ENCODE measurements around the gene PROM1. TPM values are rescaled to one million over a fixed set of nuclear protein-coding genes. Genes with fewer than 3 reads are reported as not detected.

The PROM1 gene
- total and polyA plus RNA-seq, 4 donors = 1.2 to 5.2 (median 3.7) TPM

- H3K9ac ChIP-seq (ENCODE audit: low read depth in 1 of 2, low read length in 2 of 2) = no peak overlapping the region
- no peak for DNase-seq (ENCODE audit: low spot score)
- H3K9me3 ChIP-seq (ENCODE audit: control insufficient read depth in 4 of 4, low read length in 3 of 4) = no peaks in the 10 kb centered on the region
- H3K27me3 ChIP-seq (ENCODE audit: control insufficient read depth in 4 of 4, insufficient read depth in 4 of 4, low read length in 3 of 4) = no peaks in the 10 kb centered on the region
- no peak overlapping the region for H3K4me3 ChIP-seq (ENCODE audit: low read depth in 1 of 3, low read length in 3 of 3)
- 87% methylated on average over 2 of the region's 2 CpGs for WGBS
- H3K4me1 ChIP-seq (ENCODE audit: control insufficient read depth in 4 of 4, insufficient read depth in 4 of 4, low read length in 3 of 4) = no peaks in the 10 kb centered on the region
- no peaks in the 10 kb centered on the region for H3K36me3 ChIP-seq (ENCODE audit: control insufficient read depth in 4 of 4, insufficient read depth in 3 of 4, low read depth in 1 of 4, low read length in 3 of 4)
- no peak for TF ChIP-seq HNF4G (IDR thresholded peaks at IDR 0.05)
- TF ChIP-seq, protein P1, sequence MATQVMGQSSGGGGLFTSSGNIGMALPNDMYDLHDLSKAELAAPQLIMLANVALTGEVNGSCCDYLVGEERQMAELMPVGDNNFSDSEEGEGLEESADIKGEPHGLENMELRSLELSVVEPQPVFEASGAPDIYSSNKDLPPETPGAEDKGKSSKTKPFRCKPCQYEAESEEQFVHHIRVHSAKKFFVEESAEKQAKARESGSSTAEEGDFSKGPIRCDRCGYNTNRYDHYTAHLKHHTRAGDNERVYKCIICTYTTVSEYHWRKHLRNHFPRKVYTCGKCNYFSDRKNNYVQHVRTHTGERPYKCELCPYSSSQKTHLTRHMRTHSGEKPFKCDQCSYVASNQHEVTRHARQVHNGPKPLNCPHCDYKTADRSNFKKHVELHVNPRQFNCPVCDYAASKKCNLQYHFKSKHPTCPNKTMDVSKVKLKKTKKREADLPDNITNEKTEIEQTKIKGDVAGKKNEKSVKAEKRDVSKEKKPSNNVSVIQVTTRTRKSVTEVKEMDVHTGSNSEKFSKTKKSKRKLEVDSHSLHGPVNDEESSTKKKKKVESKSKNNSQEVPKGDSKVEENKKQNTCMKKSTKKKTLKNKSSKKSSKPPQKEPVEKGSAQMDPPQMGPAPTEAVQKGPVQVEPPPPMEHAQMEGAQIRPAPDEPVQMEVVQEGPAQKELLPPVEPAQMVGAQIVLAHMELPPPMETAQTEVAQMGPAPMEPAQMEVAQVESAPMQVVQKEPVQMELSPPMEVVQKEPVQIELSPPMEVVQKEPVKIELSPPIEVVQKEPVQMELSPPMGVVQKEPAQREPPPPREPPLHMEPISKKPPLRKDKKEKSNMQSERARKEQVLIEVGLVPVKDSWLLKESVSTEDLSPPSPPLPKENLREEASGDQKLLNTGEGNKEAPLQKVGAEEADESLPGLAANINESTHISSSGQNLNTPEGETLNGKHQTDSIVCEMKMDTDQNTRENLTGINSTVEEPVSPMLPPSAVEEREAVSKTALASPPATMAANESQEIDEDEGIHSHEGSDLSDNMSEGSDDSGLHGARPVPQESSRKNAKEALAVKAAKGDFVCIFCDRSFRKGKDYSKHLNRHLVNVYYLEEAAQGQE (IDR thresholded peaks at IDR 0.05) = no peak
- no peak for TF ChIP-seq HNF4A (conservative IDR thresholded peaks at IDR 0.05)
- TF ChIP-seq FOXA1 (IDR thresholded peaks at IDR 0.05) = no peak
- TF ChIP-seq CTCF (IDR thresholded peaks at IDR 0.05; ENCODE audit: low read depth, low read length, missing input control) = no peak
- no peak for TF ChIP-seq JUND (IDR thresholded peaks at IDR 0.05)
- no peak for TF ChIP-seq YY1 (IDR thresholded peaks at IDR 0.05)
- no peak for TF ChIP-seq GABPA (IDR thresholded peaks at IDR 0.05 in 1 of 2, conservative IDR thresholded peaks at IDR 0.05 in 1 of 2)
- TF ChIP-seq SP1 (IDR thresholded peaks at IDR 0.05) = no peak
- no peak for TF ChIP-seq FOXA2 (IDR thresholded peaks at IDR 0.05)
- no peak for TF ChIP-seq TAF1 (conservative IDR thresholded peaks at IDR 0.05)
- TF ChIP-seq ZBTB33 (IDR thresholded peaks at IDR 0.05) = no peak
- H3K27ac ChIP-seq (ENCODE audit: low read depth in 1 of 2, low read length in 2 of 2) = no peak overlapping the region
Measured at GRCh38 chr4:16062601-16063000, 21.2 kb downstream of the PROM1 start.

- no peaks in the 10 kb centered on the region for H3K9me3 ChIP-seq (ENCODE audit: control insufficient read depth in 4 of 4, low read length in 3 of 4)
- H3K9ac ChIP-seq (ENCODE audit: low read depth in 1 of 2, low read length in 2 of 2) = no peak overlapping the region
- H3K27ac ChIP-seq (ENCODE audit: low read depth in 1 of 2, low read length in 2 of 2) = peak overlapping the region in 1 of 2 donors; percentile 10
- no peaks in the 10 kb centered on the region for H3K4me1 ChIP-seq (ENCODE audit: control insufficient read depth in 4 of 4, insufficient read depth in 4 of 4, low read length in 3 of 4)
- H3K4me3 ChIP-seq (ENCODE audit: low read depth in 1 of 3, low read length in 3 of 3) = no peak overlapping the region
- DNase-seq (ENCODE audit: low spot score) = no peak
- TF ChIP-seq, protein P2, sequence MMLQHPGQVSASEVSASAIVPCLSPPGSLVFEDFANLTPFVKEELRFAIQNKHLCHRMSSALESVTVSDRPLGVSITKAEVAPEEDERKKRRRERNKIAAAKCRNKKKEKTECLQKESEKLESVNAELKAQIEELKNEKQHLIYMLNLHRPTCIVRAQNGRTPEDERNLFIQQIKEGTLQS (IDR thresholded peaks at IDR 0.05) = no peak
- TF ChIP-seq NR2F2 (IDR thresholded peaks at IDR 0.05) (no peak), CTCF (IDR thresholded peaks at IDR 0.05; ENCODE audit: low read depth, low read length, missing input control) (no peak), YY1 (IDR thresholded peaks at IDR 0.05) (no peak), HNF4G (IDR thresholded peaks at IDR 0.05) (no peak), JUND (IDR thresholded peaks at IDR 0.05) (no peak), HNF4A (conservative IDR thresholded peaks at IDR 0.05) (no peak), ZBTB33 (IDR thresholded peaks at IDR 0.05) (no peak), GABPA (IDR thresholded peaks at IDR 0.05 in 1 of 2, conservative IDR thresholded peaks at IDR 0.05 in 1 of 2) (no peak)
- H3K27me3 ChIP-seq (ENCODE audit: control insufficient read depth in 4 of 4, insufficient read depth in 4 of 4, low read length in 3 of 4) = no peaks in the 10 kb centered on the region
- no peaks in the 10 kb centered on the region for H3K36me3 ChIP-seq (ENCODE audit: control insufficient read depth in 4 of 4, insufficient read depth in 3 of 4, low read depth in 1 of 4, low read length in 3 of 4)
- 61% methylated on average over 11 of the region's 11 CpGs for WGBS
Measured at GRCh38 chr4:16056681-16057385, 27.0 kb downstream of the PROM1 start.
